Type B pancreatic cell (in vitro differentiated cells): Measurements from ENCODE around the gene ZNG1C. TPM values are rescaled to one million over a fixed set of nuclear protein-coding genes. Genes with fewer than 3 reads are reported as not detected.
"Not testable (repeated sequence)": the region's sequence is repeated elsewhere in the genome, so short reads cannot be mapped to it uniquely, and the experiment has no call there.

Source experiments
- DNase-seq: peaks from one replicate; pipeline ENCODE4 v3.0.0; 2021; ENCODE audit warnings: mixed read lengths; ENCODE audit not compliant: unreplicated experiment; ENCODE audit errors: extremely low spot score
- H3K27ac Mint-ChIP-seq: 2 replicates; pipeline ENCODE4 v1.8.0; 2021; ENCODE audit warnings: mild to moderate bottlenecking, mixed read lengths
- H3K27me3 Mint-ChIP-seq: 2 replicates; pipeline ENCODE4 v1.8.0; 2021; ENCODE audit warnings: mixed read lengths
- H3K36me3 Mint-ChIP-seq: 2 replicates; pipeline ENCODE4 v1.8.0; 2021; ENCODE audit warnings: mixed read lengths
- H3K4me1 Mint-ChIP-seq: one replicate; pipeline ENCODE4 v1.8.0; 2021; ENCODE audit warnings: mixed read lengths; ENCODE audit not compliant: unreplicated experiment
- H3K4me3 Mint-ChIP-seq: 2 replicates; pipeline ENCODE4 v1.8.0; 2021; ENCODE audit warnings: mild to moderate bottlenecking, mixed read lengths
- H3K9me3 Mint-ChIP-seq: 2 replicates; pipeline ENCODE4 v1.8.0; 2021; ENCODE audit warnings: mixed read lengths
- long read RNA-seq: library from polyadenylated mRNA; unstranded; transcript quantifications from one replicate; pipeline ENCODE4 v2.0.0, GENCODE V29; 2020
- total RNA-seq: library from RNA; stranded (reverse); gene quantifications from 2 replicates; pipeline ENCODE4 v1.2.1, GENCODE V29; 2021; ENCODE audit warnings: low replicate concordance

Gene ZNG1C
- 27.2 and 33.2 TPM in 2 replicates for total RNA-seq
- long read RNA-seq, transcript CBWD3-206 (3 exons, 1,736 nt): major isoform, 10 of 43 reads
- long read RNA-seq, partial matches to known transcripts: 1 of 43 reads
- long read RNA-seq, other reads (novel, unspliced or antisense): 32 of 43 reads

GRCh38 chr9:68241683-68242082 is at the start of gene ZNG1C:
Gene ZNG1C (plus strand): TSS chr9:68241983. CDS start chr9:68242032, 49 bp downstream.
- not testable (repeated sequence) for H3K9me3 Mint-ChIP-seq, H3K36me3 Mint-ChIP-seq

GRCh38 chr9:68242437-68242836 is 654 bp downstream of the ZNG1C start:
- not testable (repeated sequence) for H3K9me3 Mint-ChIP-seq, H3K36me3 Mint-ChIP-seq, H3K27me3 Mint-ChIP-seq, H3K27ac Mint-ChIP-seq, H3K4me3 Mint-ChIP-seq, H3K4me1 Mint-ChIP-seq, DNase-seq

More at GRCh38 chr9:68241683-68242082, at the start of gene ZNG1C:
- not testable (repeated sequence) for H3K27me3 Mint-ChIP-seq, H3K27ac Mint-ChIP-seq, DNase-seq, H3K4me3 Mint-ChIP-seq, H3K4me1 Mint-ChIP-seq

DNA sequence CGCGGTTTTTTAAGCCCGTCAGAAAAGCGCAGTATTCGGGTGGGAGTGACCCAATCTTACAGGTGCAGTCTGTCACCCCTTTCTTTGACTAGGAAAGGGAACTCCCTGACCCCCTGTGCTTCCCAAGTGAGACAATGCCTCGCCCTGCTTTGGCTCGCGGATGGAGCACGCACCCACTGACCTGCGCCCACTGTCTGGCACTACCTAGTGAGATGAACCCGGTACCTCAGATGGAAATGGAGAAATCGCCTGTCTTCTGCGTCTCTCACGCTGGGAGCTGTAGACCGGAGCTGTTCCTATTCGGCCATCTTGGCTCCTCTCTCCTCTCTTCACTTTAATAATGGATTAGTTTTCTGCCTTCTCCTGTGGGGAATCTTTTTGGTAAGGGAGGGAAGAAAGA is 39.3 kb downstream of the ZNG1C start:
- H3K4me1 Mint-ChIP-seq, H3K27ac Mint-ChIP-seq, DNase-seq, H3K4me3 Mint-ChIP-seq, H3K36me3 Mint-ChIP-seq, H3K9me3 Mint-ChIP-seq, H3K27me3 Mint-ChIP-seq: not testable (repeated sequence)

- not testable (repeated sequence) for H3K9me3 Mint-ChIP-seq, DNase-seq, H3K27me3 Mint-ChIP-seq, H3K4me1 Mint-ChIP-seq, H3K4me3 Mint-ChIP-seq, H3K27ac Mint-ChIP-seq, H3K36me3 Mint-ChIP-seq
Measured at GRCh38 chr9:68302567-68302966, 60.8 kb downstream of the ZNG1C start, which contains the start of gene FOXD4L3. Gene FOXD4L3 (plus strand): TSS chr9:68302867. CDS start chr9:68302952, 85 bp downstream.

GRCh38 chr9:68303771-68304170 is 62.0 kb downstream of the ZNG1C start:
- not testable (repeated sequence) for DNase-seq, H3K27ac Mint-ChIP-seq, H3K9me3 Mint-ChIP-seq, H3K4me1 Mint-ChIP-seq, H3K4me3 Mint-ChIP-seq, H3K27me3 Mint-ChIP-seq, H3K36me3 Mint-ChIP-seq

- not testable (repeated sequence) for H3K9me3 Mint-ChIP-seq, H3K4me1 Mint-ChIP-seq, H3K27me3 Mint-ChIP-seq, DNase-seq, H3K36me3 Mint-ChIP-seq, H3K27ac Mint-ChIP-seq, H3K4me3 Mint-ChIP-seq
Measured at GRCh38 chr9:68304212-68304611, 62.4 kb downstream of the ZNG1C start.

DNA sequence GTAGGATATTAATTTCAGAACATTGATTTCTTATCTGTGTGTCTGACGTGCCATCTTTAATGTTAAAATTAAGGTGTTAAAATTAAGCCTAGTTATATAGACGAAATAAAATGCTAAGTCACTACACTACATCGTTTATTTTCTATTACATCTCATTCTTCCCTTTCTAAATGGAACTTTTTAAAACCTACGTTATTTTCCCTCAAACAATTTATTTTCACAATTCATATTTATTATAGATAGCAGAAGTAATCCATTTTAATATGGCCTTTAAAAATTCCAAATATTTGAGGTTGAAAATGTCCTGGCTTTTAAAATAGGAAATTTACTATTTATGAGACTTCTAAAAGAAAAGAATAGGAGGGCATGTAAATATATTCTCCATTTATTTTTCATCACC is 63.0 kb downstream of the ZNG1C start:
- not testable (repeated sequence) for H3K9me3 Mint-ChIP-seq, H3K27ac Mint-ChIP-seq, H3K36me3 Mint-ChIP-seq, H3K4me3 Mint-ChIP-seq, H3K4me1 Mint-ChIP-seq, DNase-seq, H3K27me3 Mint-ChIP-seq

DNA sequence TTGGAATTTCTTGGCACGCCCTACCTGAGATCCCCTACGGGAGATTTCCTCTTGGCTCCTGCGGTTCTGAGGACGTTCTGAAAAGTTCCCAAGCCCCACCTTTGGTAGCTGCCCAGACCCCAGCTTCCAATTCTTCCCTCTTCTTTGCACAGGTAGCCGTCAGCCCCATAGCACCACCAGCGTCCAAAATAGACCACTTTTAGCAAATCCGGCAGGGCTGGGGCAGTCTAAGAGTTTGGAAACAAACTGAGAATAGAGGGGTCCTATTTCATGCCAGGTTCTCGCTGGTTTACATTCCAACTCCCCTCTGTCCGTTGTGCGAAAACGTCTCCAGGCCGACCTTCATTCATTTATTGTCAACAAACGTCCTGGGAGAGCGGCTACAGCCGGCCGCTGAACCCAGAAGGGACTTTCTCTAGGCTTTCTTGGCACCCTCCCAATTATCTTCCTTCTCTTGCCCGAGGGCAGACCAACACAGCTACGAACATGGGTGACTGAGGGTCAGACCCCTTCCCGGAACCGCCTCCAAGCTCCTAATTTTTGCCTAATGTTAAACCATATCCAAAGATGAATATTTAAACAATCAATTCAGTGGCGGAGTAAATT is 64.0 kb downstream of the ZNG1C start:
- H3K4me1 Mint-ChIP-seq, H3K36me3 Mint-ChIP-seq, H3K27ac Mint-ChIP-seq, H3K9me3 Mint-ChIP-seq, DNase-seq, H3K27me3 Mint-ChIP-seq, H3K4me3 Mint-ChIP-seq: not testable (repeated sequence)

DNA sequence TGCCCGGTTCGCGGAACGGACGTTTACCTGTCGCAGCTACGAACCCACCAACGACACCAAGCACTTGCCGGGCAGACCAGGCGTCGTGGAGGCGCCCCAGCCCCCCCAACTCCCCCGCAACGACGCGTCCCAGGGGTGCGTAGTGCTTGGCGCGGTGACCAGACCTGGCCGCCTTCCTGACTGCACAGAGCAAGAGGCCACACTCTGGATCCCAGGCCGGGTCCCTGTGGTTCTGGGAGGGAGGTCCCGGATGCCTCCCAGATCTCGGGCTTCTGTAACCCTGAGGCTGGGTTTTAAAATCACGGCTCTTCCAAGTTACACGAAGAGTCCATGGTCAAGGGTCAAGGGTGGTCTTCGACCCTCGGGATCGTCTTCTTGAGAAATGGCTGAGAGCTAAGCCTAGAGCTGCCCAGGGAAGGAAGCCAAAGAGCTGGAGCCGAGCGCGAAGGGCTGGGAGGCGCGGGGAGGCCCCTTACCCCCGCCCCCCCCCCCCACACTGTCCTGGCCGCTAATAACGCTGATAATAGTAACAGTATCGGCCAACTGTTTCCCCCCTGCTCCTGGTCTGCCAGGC is 64.7 kb downstream of the ZNG1C start:
- H3K4me1 Mint-ChIP-seq, H3K27me3 Mint-ChIP-seq, DNase-seq, H3K36me3 Mint-ChIP-seq, H3K27ac Mint-ChIP-seq, H3K4me3 Mint-ChIP-seq, H3K9me3 Mint-ChIP-seq: not testable (repeated sequence)

- not testable (repeated sequence) for H3K4me3 Mint-ChIP-seq, H3K27me3 Mint-ChIP-seq, H3K9me3 Mint-ChIP-seq, H3K4me1 Mint-ChIP-seq, H3K36me3 Mint-ChIP-seq, H3K27ac Mint-ChIP-seq, DNase-seq
Measured at GRCh38 chr9:68307127-68307526, 65.3 kb downstream of the ZNG1C start.

DNA sequence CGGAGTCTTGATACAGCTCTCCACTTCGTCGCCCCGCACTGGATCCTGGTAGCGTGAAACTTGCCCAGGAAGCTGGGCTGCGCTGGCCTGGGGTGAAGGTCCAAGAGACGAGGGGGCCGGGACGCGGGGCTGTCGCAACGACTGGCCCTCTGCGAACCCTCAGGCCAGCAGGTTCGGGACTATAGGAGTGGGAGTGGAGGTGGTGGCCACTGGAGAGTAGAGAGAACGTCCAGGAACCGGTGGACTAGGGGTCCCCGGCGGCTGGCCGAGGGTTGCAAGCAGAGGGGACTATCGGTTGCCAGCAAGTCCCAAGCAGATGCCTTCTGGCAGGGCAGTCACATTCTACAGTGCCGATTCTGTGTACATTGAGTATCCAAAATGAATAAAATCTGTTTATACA is 65.9 kb downstream of the ZNG1C start:
- H3K27me3 Mint-ChIP-seq, H3K36me3 Mint-ChIP-seq, H3K27ac Mint-ChIP-seq, H3K4me3 Mint-ChIP-seq, DNase-seq, H3K4me1 Mint-ChIP-seq, H3K9me3 Mint-ChIP-seq: not testable (repeated sequence)

DNA sequence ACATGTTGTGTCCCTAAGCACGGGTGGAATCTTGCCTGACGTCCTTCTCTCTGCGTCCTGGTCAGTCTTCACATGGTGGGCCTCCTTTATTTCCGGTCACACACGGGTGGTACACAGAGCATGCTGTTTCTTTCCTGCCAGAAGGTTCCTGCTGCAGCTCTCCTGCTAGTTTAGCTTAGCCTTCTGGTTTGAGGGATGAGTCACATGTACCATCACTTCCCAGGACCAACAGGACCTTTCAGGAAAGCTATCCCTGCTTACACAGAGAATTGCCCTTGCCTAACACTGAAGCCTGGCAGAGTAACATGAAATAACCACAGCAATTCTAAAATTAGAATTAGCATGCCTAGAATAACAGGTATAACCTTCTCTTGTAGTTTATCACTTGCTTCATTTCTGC is 69.4 kb downstream of the ZNG1C start:
- H3K9me3 Mint-ChIP-seq, H3K4me3 Mint-ChIP-seq, H3K27me3 Mint-ChIP-seq, H3K36me3 Mint-ChIP-seq, DNase-seq, H3K27ac Mint-ChIP-seq, H3K4me1 Mint-ChIP-seq: not testable (repeated sequence)

GRCh38 chr9:68318209-68318608 is 76.4 kb downstream of the ZNG1C start:
- not testable (repeated sequence) for H3K27me3 Mint-ChIP-seq, H3K9me3 Mint-ChIP-seq, H3K27ac Mint-ChIP-seq, DNase-seq, H3K4me1 Mint-ChIP-seq, H3K36me3 Mint-ChIP-seq, H3K4me3 Mint-ChIP-seq

GRCh38 chr9:68323749-68324148 is 82.0 kb downstream of the ZNG1C start:
- H3K4me1 Mint-ChIP-seq, H3K36me3 Mint-ChIP-seq, H3K27ac Mint-ChIP-seq, H3K9me3 Mint-ChIP-seq, H3K27me3 Mint-ChIP-seq, H3K4me3 Mint-ChIP-seq, DNase-seq: not testable (repeated sequence)
